PC-9 (cell line): ENCODE measurements around the gene AFF2. TPM values are rescaled to one million over a fixed set of nuclear protein-coding genes. Genes with fewer than 3 reads are reported as not detected.
"Not testable (repeated sequence)": the region's sequence is repeated elsewhere in the genome, so short reads cannot be mapped to it uniquely, and the experiment has no call there.

ENCODE experiments used
- BruUV-seq: library from RNA; stranded (reverse); fragments of 400-500 nt; replicated peaks from 2 replicates; lab custom pipeline; 2021; lab: Mats Ljungman, UMichigan
- CTCF ChIA-PET: fragments of 300-600 bp; sonication (Branson Sonifier 250); formaldehyde crosslinking; loops from one replicate; lab custom pipeline; 2022; ENCODE audit warnings: antibody characterized with exemption; lab: Charles Lee
- POLR2A ChIA-PET: fragments of 300-600 bp; sonication (Branson Sonifier 250); formaldehyde crosslinking; loops from one replicate; lab custom pipeline; 2022; ENCODE audit warnings: antibody characterized with exemption; ENCODE audit not compliant: unreplicated experiment; lab: Charles Lee
- DNase-seq, 2 experiments: peaks; one replicate each; pipeline versions ENCODE4 v3.0.0 to v3.0.0-alpha.2; 2015 to 2022; ENCODE audit warnings: mixed read lengths in 1 of 2
- H2AFZ ChIP-seq: fragments of 200-600 bp; sonication (generic); 2 replicates; pipeline ENCODE4 v1.8.1; 2017; ENCODE audit warnings: antibody characterized with exemption
- H3F3A ChIP-seq: fragments of 200-600 bp; sonication (generic); 2 replicates; pipeline ENCODE4 v1.8.1; 2017; ENCODE audit warnings: antibody characterized with exemption, mild to moderate bottlenecking, low read depth; ENCODE audit not compliant: insufficient read depth
- H3K27ac ChIP-seq: fragments of 200-600 bp; sonication (generic); 2 replicates; pipeline ENCODE4 v1.6.1; 2016; ENCODE audit warnings: mixed run types
- H3K27me3 ChIP-seq: fragments of 200-600 bp; sonication (generic); 2 replicates; pipeline ENCODE4 v1.6.1; 2016; ENCODE audit warnings: low read depth, mixed run types; ENCODE audit not compliant: insufficient read depth
- H3K36me3 ChIP-seq: fragments of 200-600 bp; sonication (generic); 2 replicates; pipeline ENCODE4 v1.6.1; 2016; ENCODE audit warnings: low read depth, mixed run types
- H3K4me1 ChIP-seq: fragments of 200-600 bp; sonication (generic); replicated peaks from 2 replicates; pipeline ENCODE4 v1.6.1; 2016; ENCODE audit warnings: mixed run types; ENCODE audit not compliant: insufficient read depth
- H3K4me2 ChIP-seq: fragments of 200-600 bp; sonication (generic); 2 replicates; pipeline ENCODE4 v1.6.1; 2017; ENCODE audit warnings: mixed run types
- H3K4me3 ChIP-seq: fragments of 200-600 bp; sonication (generic); 2 replicates; pipeline ENCODE4 v1.6.1; 2016; ENCODE audit warnings: mixed run types
- H3K79me2 ChIP-seq: fragments of 200-600 bp; sonication (generic); 2 replicates; pipeline ENCODE4 v1.6.1; 2017; ENCODE audit warnings: low read depth, mixed run types
- H3K9me2 ChIP-seq: fragments of 200-600 bp; sonication (generic); 2 replicates; pipeline ENCODE4 v1.8.1; 2017; ENCODE audit warnings: mild to moderate bottlenecking; ENCODE audit not compliant: insufficient read depth
- H3K9me3 ChIP-seq: fragments of 200-600 bp; sonication (generic); 2 replicates; pipeline ENCODE4 v1.8.1; 2016; ENCODE audit warnings: low read depth; ENCODE audit not compliant: insufficient read depth
- H4K20me1 ChIP-seq: fragments of 200-600 bp; sonication (generic); 2 replicates; pipeline ENCODE4 v1.8.1; 2017; ENCODE audit not compliant: insufficient read depth
- EZH2 ChIP-seq: fragments of 200-600 bp; sonication (generic); IDR thresholded peaks from 2 replicates; pipeline ENCODE4 v1.8.0; 2017; ENCODE audit warnings: antibody characterized with exemption, low read depth
- intact Hi-C: fragments of 100-400 bp; cut with micrococcal nuclease; formaldehyde crosslinking; loops from one replicate; pipeline ENCODE4 v1.10.0; 2022; ENCODE audit not compliant: unreplicated experiment
- total RNA-seq: library from RNA; stranded (reverse); gene quantifications from 2 replicates; pipeline ENCODE4 v1.2.3, GENCODE V29; 2021
- TF ChIP-seq, protein P1 (sequence below): fragments of 200-600 bp; sonication (generic); conservative IDR thresholded peaks from 2 replicates; pipeline ENCODE4 v1.6.1; 2017; ENCODE audit warnings: mixed run types, antibody characterized with exemption, mild to moderate bottlenecking, moderate library complexity

AFF2 gene
- total RNA-seq, 1 experiment from 2014 or later: not detected

GRCh38 chrX:148664171-148664570 is 163.8 kb downstream of the AFF2 start:
- Histone ChIP-seq H3K9me2 (no peaks in the 10 kb centered on the region; the same call in 1 of the 2 replicates), H3K79me2 (no peaks in the 10 kb centered on the region), H3F3A (no peaks in the 10 kb centered on the region), H2AFZ (no peak overlapping the region), H3K9me3 (0 out of 2 replicates have a peak, but pooled peaks cover 4% of the 10 kb centered on the region), H3K36me3 (no peaks in the 10 kb centered on the region), H4K20me1 (no peaks in the 10 kb centered on the region), H3K27me3 (no peaks in the 10 kb centered on the region), H3K4me1 (no peaks in the 10 kb centered on the region), H3K4me2 (no peak overlapping the region), H3K27ac (no peak overlapping the region), H3K4me3 (no peak overlapping the region)
- no peak for TF ChIP-seq EZH2
- TF ChIP-seq, protein P1, sequence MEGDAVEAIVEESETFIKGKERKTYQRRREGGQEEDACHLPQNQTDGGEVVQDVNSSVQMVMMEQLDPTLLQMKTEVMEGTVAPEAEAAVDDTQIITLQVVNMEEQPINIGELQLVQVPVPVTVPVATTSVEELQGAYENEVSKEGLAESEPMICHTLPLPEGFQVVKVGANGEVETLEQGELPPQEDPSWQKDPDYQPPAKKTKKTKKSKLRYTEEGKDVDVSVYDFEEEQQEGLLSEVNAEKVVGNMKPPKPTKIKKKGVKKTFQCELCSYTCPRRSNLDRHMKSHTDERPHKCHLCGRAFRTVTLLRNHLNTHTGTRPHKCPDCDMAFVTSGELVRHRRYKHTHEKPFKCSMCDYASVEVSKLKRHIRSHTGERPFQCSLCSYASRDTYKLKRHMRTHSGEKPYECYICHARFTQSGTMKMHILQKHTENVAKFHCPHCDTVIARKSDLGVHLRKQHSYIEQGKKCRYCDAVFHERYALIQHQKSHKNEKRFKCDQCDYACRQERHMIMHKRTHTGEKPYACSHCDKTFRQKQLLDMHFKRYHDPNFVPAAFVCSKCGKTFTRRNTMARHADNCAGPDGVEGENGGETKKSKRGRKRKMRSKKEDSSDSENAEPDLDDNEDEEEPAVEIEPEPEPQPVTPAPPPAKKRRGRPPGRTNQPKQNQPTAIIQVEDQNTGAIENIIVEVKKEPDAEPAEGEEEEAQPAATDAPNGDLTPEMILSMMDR: no peak
- BruUV-seq: no TSS peak
- POLR2A ChIA-PET: no interaction called here
- CTCF ChIA-PET: no interaction called here
- intact Hi-C loops: no loop called here
- DNase-seq: no peak

DNA sequence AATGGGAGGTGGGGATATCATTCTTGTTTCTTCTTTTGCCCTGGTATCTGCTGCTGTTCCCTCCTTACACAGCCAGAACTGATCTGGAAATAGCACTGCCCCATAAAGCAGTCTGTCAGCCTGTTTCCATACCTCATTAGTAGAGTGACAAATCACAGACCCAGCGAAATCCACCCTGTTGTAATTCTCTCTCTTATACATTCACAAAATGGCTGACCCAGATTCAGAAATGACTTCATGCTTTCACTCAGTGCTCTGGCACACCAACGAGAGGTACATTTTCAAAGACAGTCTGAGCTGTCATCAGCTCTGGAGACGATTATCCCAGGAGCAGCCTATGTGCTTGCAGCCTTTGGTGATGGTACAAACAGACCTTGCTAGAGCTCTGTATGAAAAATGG is 164.6 kb downstream of the AFF2 start:
- POLR2A ChIA-PET: no interaction called here
- Histone ChIP-seq H3K4me2 (no peak overlapping the region), H3K27ac (no peak overlapping the region), H3K36me3 (no peaks in the 10 kb centered on the region), H3K4me1 (no peaks in the 10 kb centered on the region), H4K20me1 (no peaks in the 10 kb centered on the region), H3F3A (no peaks in the 10 kb centered on the region), H3K9me2 (no peaks in the 10 kb centered on the region; the same call in 1 of the 2 replicates), H3K4me3 (no peak overlapping the region), H3K27me3 (no peaks in the 10 kb centered on the region), H3K9me3 (0 out of 2 replicates have a peak, but pooled peaks cover 4% of the 10 kb centered on the region), H3K79me2 (no peaks in the 10 kb centered on the region), H2AFZ (no peak overlapping the region)
- BruUV-seq: no TSS peak
- no peak for DNase-seq
- intact Hi-C loops: no loop called here
- CTCF ChIA-PET: no interaction called here
- no peak for TF ChIP-seq EZH2
- TF ChIP-seq, protein P1: no peak

DNA sequence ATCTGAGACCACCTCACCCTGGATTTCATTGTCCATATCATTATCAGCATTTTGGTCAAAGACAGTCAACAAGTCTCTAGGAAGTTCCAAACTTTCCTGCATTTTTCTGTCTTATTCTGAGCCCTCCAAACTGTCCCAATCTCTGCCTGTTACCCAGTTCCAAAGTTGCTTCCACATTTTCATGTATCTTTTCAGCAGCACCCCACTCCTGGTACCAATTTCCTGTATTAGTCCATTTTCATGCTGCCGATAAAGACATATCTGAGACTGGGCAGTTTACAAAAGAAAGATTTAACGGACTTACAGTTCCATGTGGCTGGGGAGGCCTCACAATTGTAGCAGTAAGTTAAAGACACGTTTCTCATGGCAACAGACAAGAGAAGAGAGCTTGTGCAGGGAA is 168.8 kb downstream of the AFF2 start:
- CTCF ChIA-PET, H3F3A ChIP-seq, H3K27me3 ChIP-seq, H3K27ac ChIP-seq, H3K79me2 ChIP-seq, H3K4me3 ChIP-seq, H3K4me1 ChIP-seq, H3K9me2 ChIP-seq, intact Hi-C loops, H2AFZ ChIP-seq, DNase-seq, POLR2A ChIA-PET, H3K4me2 ChIP-seq, H4K20me1 ChIP-seq, BruUV-seq, H3K36me3 ChIP-seq, H3K9me3 ChIP-seq: not testable (repeated sequence)

DNA sequence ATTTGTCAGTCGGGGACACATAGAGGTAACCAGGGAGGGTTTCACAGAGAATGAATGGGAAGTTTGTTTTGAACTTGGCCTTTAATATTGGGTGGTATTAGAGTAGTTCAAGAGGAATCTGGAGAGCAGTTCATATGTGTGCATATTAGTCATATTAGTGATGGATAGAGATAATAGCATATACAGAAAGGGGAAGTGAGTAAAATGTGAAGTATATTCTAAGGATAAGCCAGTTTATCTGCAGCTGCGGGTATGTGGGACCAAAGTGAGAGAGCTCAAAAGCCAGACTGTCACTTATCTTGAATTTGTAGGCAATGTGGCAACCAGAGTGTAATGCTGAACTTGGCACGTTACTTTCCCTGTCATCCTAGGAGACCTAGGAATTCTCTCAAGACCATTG is 169.9 kb downstream of the AFF2 start:
- Histone ChIP-seq H3K79me2 (no peaks in the 10 kb centered on the region), H2AFZ (no peak overlapping the region), H4K20me1 (no peaks in the 10 kb centered on the region), H3K9me2 (no peaks in the 10 kb centered on the region), H3K9me3 (0 out of 2 replicates have a peak, but pooled peaks cover 4% of the 10 kb centered on the region), H3K4me3 (no peak overlapping the region), H3K36me3 (no peaks in the 10 kb centered on the region), H3K4me2 (no peak overlapping the region), H3K4me1 (no peaks in the 10 kb centered on the region), H3F3A (no peaks in the 10 kb centered on the region), H3K27ac (no peak overlapping the region), H3K27me3 (no peaks in the 10 kb centered on the region)
- TF ChIP-seq EZH2: no peak
- TF ChIP-seq, protein P1: no peak
- intact Hi-C loops: no loop called here
- ChIA-PET CTCF (no interaction called here), POLR2A (no interaction called here)
- no peak for DNase-seq
- BruUV-seq: no TSS peak
